Nephron (organoid): ENCODE data around the gene OR2AP1.
"Not testable (repeated sequence)": the region's sequence is repeated elsewhere in the genome, so short reads cannot be mapped to it uniquely, and the experiment has no call there.

Experiments used
- H3K27ac Mint-ChIP-seq, 3 experiments: 2 replicates each; pipeline ENCODE4 v1.8.0; 2020; ENCODE audit warnings: mixed read lengths in 3 of 3, mild to moderate bottlenecking in 2 of 3, moderate library complexity in 1 of 3
- H3K27me3 Mint-ChIP-seq: 2 replicates; pipeline ENCODE4 v1.8.0; 2021; ENCODE audit warnings: low read depth, mild to moderate bottlenecking, moderate library complexity, mixed read lengths
- H3K36me3 Mint-ChIP-seq: 2 replicates; pipeline ENCODE4 v1.8.0; 2020; ENCODE audit warnings: low read depth, mixed read lengths
- H3K4me1 Mint-ChIP-seq: 2 replicates; pipeline ENCODE4 v1.8.0; 2020; ENCODE audit warnings: mixed read lengths
- H3K4me3 Mint-ChIP-seq, 3 experiments: 2 replicates each; pipeline ENCODE4 v1.8.0; 2020; ENCODE audit warnings: mild to moderate bottlenecking in 3 of 3, mixed read lengths in 3 of 3, moderate library complexity in 2 of 3
- H3K9me3 Mint-ChIP-seq: 2 replicates; pipeline ENCODE4 v1.8.0; 2020; ENCODE audit warnings: mixed read lengths
- CTCF ChIP-seq, 3 experiments: fragments of 200-600 bp; sonication (generic); IDR thresholded peaks; one replicate each; pipeline ENCODE4 v1.5.0; 2021; ENCODE audit warnings: antibody characterized with exemption in 3 of 3; ENCODE audit not compliant: unreplicated experiment in 3 of 3

OR2AP1 gene

GRCh38 chr12:55585817-55586216 is 13.5 kb downstream of the OR2AP1 start:
- H3K36me3 Mint-ChIP-seq: no peaks in the 10 kb centered on the region
- H3K27me3 Mint-ChIP-seq: peaks cover 3% of the 10 kb centered on the region
- H3K4me1 Mint-ChIP-seq: no peaks in the 10 kb centered on the region
- TF ChIP-seq CTCF (IDR thresholded peaks at IDR 0.05; ENCODE audit: unreplicated experiment in 3 of 3): no peak
- no peak overlapping the region for H3K27ac Mint-ChIP-seq
- no peak overlapping the region for H3K4me3 Mint-ChIP-seq
- H3K9me3 Mint-ChIP-seq: peaks cover 21% of the 10 kb centered on the region

GRCh38 chr12:55590152-55590551 is 17.9 kb downstream of the OR2AP1 start:
- H3K4me1 Mint-ChIP-seq, H3K4me3 Mint-ChIP-seq, H3K27ac Mint-ChIP-seq, H3K36me3 Mint-ChIP-seq, H3K27me3 Mint-ChIP-seq: not testable (repeated sequence)
- peaks cover 31% of the 10 kb centered on the region for H3K9me3 Mint-ChIP-seq

GRCh38 chr12:55607821-55608594 is 35.7 kb downstream of the OR2AP1 start:
- H3K4me1 Mint-ChIP-seq: no peaks in the 10 kb centered on the region
- H3K27me3 Mint-ChIP-seq: no peaks in the 10 kb centered on the region
- TF ChIP-seq CTCF (IDR thresholded peaks at IDR 0.05; ENCODE audit: unreplicated experiment in 3 of 3): no peak
- H3K36me3 Mint-ChIP-seq: no peaks in the 10 kb centered on the region
- H3K4me3 Mint-ChIP-seq: no peak overlapping the region
- no peaks in the 10 kb centered on the region for H3K9me3 Mint-ChIP-seq
- H3K27ac Mint-ChIP-seq: no peak overlapping the region

GRCh38 chr12:55610598-55610997 is 38.3 kb downstream of the OR2AP1 start:
- no peaks in the 10 kb centered on the region for H3K4me1 Mint-ChIP-seq
- no peaks in the 10 kb centered on the region for H3K36me3 Mint-ChIP-seq
- no peak overlapping the region for H3K4me3 Mint-ChIP-seq
- peaks cover 13% of the 10 kb centered on the region for H3K9me3 Mint-ChIP-seq
- H3K27me3 Mint-ChIP-seq: peaks cover 7% of the 10 kb centered on the region
- no peak for TF ChIP-seq CTCF (IDR thresholded peaks at IDR 0.05; ENCODE audit: unreplicated experiment in 3 of 3)
- H3K27ac Mint-ChIP-seq: no peak overlapping the region

GRCh38 chr12:55612646-55613045 is 40.4 kb downstream of the OR2AP1 start:
- Mint-ChIP-seq H3K4me1 (no peaks in the 10 kb centered on the region), H3K27ac (no peak overlapping the region), H3K4me3 (no peak overlapping the region), H3K27me3 (peaks cover 7% of the 10 kb centered on the region), H3K36me3 (no peaks in the 10 kb centered on the region), H3K9me3 (peaks cover 28% of the 10 kb centered on the region)
- TF ChIP-seq CTCF (IDR thresholded peaks at IDR 0.05; ENCODE audit: unreplicated experiment in 3 of 3): no peak

GRCh38 chr12:55614764-55615163 is 42.5 kb downstream of the OR2AP1 start:
- no peak for TF ChIP-seq CTCF (IDR thresholded peaks at IDR 0.05; ENCODE audit: unreplicated experiment in 3 of 3)
- Mint-ChIP-seq H3K4me3 (no peak overlapping the region), H3K27ac (no peak overlapping the region), H3K36me3 (no peaks in the 10 kb centered on the region), H3K4me1 (no peaks in the 10 kb centered on the region), H3K27me3 (peaks cover 7% of the 10 kb centered on the region), H3K9me3 (peaks cover 30% of the 10 kb centered on the region)
